BLaER1 treated with 17β-estradiol and CSF1 and Interleukin-3, amounts not matched to agents 10 nM and 100 nM (cell line): ENCODE data around the gene LCN12.

Experiments
- H3K27ac ChIP-seq, 11 experiments: shearing (Covaris generic); formaldehyde crosslinking; 2 replicates each; pipeline ENCODE4 v1.8.1; 2022
- H3K27me3 ChIP-seq, 11 experiments: shearing (Covaris generic); formaldehyde crosslinking; 2 replicates each; pipeline ENCODE4 v1.8.1; 2022
- H3K36me3 ChIP-seq, 11 experiments: shearing (Covaris generic); formaldehyde crosslinking; 2 replicates each; pipeline ENCODE4 v1.8.1; 2022
- H3K4me1 ChIP-seq, 10 experiments: shearing (Covaris generic); formaldehyde crosslinking; 2 replicates each; pipeline ENCODE4 v1.8.1; 2022
- H3K4me2 ChIP-seq, 11 experiments: shearing (Covaris generic); formaldehyde crosslinking; 2 replicates each; pipeline ENCODE4 v1.8.1; 2022
- H3K4me3 ChIP-seq, 10 experiments: shearing (Covaris generic); formaldehyde crosslinking; 2 replicates each; pipeline ENCODE4 v1.8.1; 2022
- H3K9ac ChIP-seq, 11 experiments: shearing (Covaris generic); formaldehyde crosslinking; 2 replicates each; pipeline ENCODE4 v1.8.1; 2022
- H3K9me3 ChIP-seq, 11 experiments: shearing (Covaris generic); formaldehyde crosslinking; replicated peaks in 1 of 11; 2 replicates each; pipeline ENCODE4 v1.8.1; 2022
- H4K20me1 ChIP-seq, 11 experiments: shearing (Covaris generic); formaldehyde crosslinking; 2 replicates each; pipeline ENCODE4 v1.8.1; 2022
- Cebpa-rat ChIP-seq, 11 experiments: shearing (Covaris generic); IDR thresholded peaks; 2 replicates each; pipeline ENCODE4 v1.8.1; 2022

The LCN12 gene

GRCh38 chr9:136915632-136916329, 36.3 kb upstream of the LCN12 start:
- H3K4me3 ChIP-seq: no peak overlapping the region
- H3K36me3 ChIP-seq: peaks cover 83 to 100% (median 97%) of the 10 kb centered on the region in 11 experiments
- H3K27me3 ChIP-seq: no peaks in the 10 kb centered on the region
- H4K20me1 ChIP-seq: peaks cover 0 to 63% (median 38%) of the 10 kb centered on the region in 11 experiments; a peak in 17 of 22 replicates
- no peak overlapping the region for H3K27ac ChIP-seq
- H3K9ac ChIP-seq: no peak overlapping the region; a peak in 1 of 22 replicates
- H3K9me3 ChIP-seq: no peaks in the 10 kb centered on the region
- TF ChIP-seq Cebpa-rat (IDR thresholded peaks at IDR 0.05): no peak
- H3K4me2 ChIP-seq: no peak overlapping the region
- H3K4me1 ChIP-seq: no peaks in the 10 kb centered on the region

GRCh38 chr9:136916330-136917184, 35.5 kb upstream of the LCN12 start:
- H3K9ac ChIP-seq: no peak overlapping the region; a peak in 1 of 22 replicates
- no peak for TF ChIP-seq Cebpa-rat (IDR thresholded peaks at IDR 0.05)
- no peaks in the 10 kb centered on the region for H3K9me3 ChIP-seq
- H3K4me3 ChIP-seq: no peak overlapping the region
- peaks cover 0 to 56% (median 35%) of the 10 kb centered on the region in 11 experiments; a peak in 17 of 22 replicates for H4K20me1 ChIP-seq
- H3K4me2 ChIP-seq: no peak overlapping the region
- H3K4me1 ChIP-seq: no peaks in the 10 kb centered on the region
- H3K36me3 ChIP-seq: peaks cover 80 to 99% (median 95%) of the 10 kb centered on the region in 11 experiments
- no peaks in the 10 kb centered on the region for H3K27me3 ChIP-seq
- no peak overlapping the region for H3K27ac ChIP-seq

GRCh38 chr9:136917902-136918301, 34.2 kb upstream of the LCN12 start:
- peaks cover 79 to 99% (median 93%) of the 10 kb centered on the region in 11 experiments for H3K36me3 ChIP-seq
- no peak overlapping the region for H3K9ac ChIP-seq
- no peaks in the 10 kb centered on the region for H3K4me1 ChIP-seq
- no peak overlapping the region for H3K4me3 ChIP-seq
- H3K27ac ChIP-seq: no peak overlapping the region
- H4K20me1 ChIP-seq: peaks cover 0 to 63% (median 36%) of the 10 kb centered on the region in 11 experiments; a peak in 17 of 22 replicates
- TF ChIP-seq Cebpa-rat (IDR thresholded peaks at IDR 0.05): no peak
- H3K9me3 ChIP-seq: no peaks in the 10 kb centered on the region
- no peak overlapping the region for H3K4me2 ChIP-seq
- H3K27me3 ChIP-seq: no peaks in the 10 kb centered on the region

GRCh38 chr9:136920069-136920468, 32.0 kb upstream of the LCN12 start:
- H3K4me3 ChIP-seq: no peak overlapping the region
- TF ChIP-seq Cebpa-rat (IDR thresholded peaks at IDR 0.05): no peak
- H3K27me3 ChIP-seq: no peaks in the 10 kb centered on the region
- H3K4me1 ChIP-seq: no peaks in the 10 kb centered on the region
- no peak overlapping the region for H3K27ac ChIP-seq
- H3K9ac ChIP-seq: no peak overlapping the region
- no peak overlapping the region for H3K4me2 ChIP-seq
- H3K36me3 ChIP-seq: peaks cover 77 to 99% (median 92%) of the 10 kb centered on the region in 11 experiments
- H3K9me3 ChIP-seq: no peaks in the 10 kb centered on the region
- peaks cover 0 to 51% (median 34%) of the 10 kb centered on the region in 11 experiments; a peak in 16 of 22 replicates for H4K20me1 ChIP-seq

- Histone ChIP-seq H3K36me3 (peaks cover 76 to 99% (median 92%) of the 10 kb centered on the region in 11 experiments), H3K4me3 (no peak overlapping the region), H4K20me1 (peaks cover 0 to 51% (median 29%) of the 10 kb centered on the region in 11 experiments; a peak in 16 of 22 replicates), H3K9me3 (no peaks in the 10 kb centered on the region), H3K27me3 (no peaks in the 10 kb centered on the region), H3K4me1 (no peaks in the 10 kb centered on the region), H3K9ac (no peak overlapping the region), H3K4me2 (no peak overlapping the region), H3K27ac (no peak overlapping the region)
- no peak for TF ChIP-seq Cebpa-rat (IDR thresholded peaks at IDR 0.05)
These were observed 31.3 kb upstream of the LCN12 start for GRCh38 chr9:136920734-136921231.

GRCh38 chr9:136921307-136921706, 30.8 kb upstream of the LCN12 start:
- TF ChIP-seq Cebpa-rat (IDR thresholded peaks at IDR 0.05): no peak
- peaks cover 76 to 99% (median 92%) of the 10 kb centered on the region in 11 experiments for H3K36me3 ChIP-seq
- H3K27ac ChIP-seq: no peak overlapping the region

GRCh38 chr9:136921718-136922117, 30.4 kb upstream of the LCN12 start:
- Histone ChIP-seq H3K4me2 (no peak overlapping the region), H3K36me3 (peaks cover 76 to 99% (median 92%) of the 10 kb centered on the region in 11 experiments)

More at GRCh38 chr9:136921307-136921706, 30.8 kb upstream of the LCN12 start:
- H3K4me3 ChIP-seq: no peak overlapping the region
- H3K4me1 ChIP-seq: no peaks in the 10 kb centered on the region
- no peaks in the 10 kb centered on the region for H3K27me3 ChIP-seq
- H3K4me2 ChIP-seq: no peak overlapping the region
- no peak overlapping the region for H3K9ac ChIP-seq
- no peaks in the 10 kb centered on the region for H3K9me3 ChIP-seq
- peaks cover 0 to 51% (median 26%) of the 10 kb centered on the region in 11 experiments; a peak in 14 of 22 replicates for H4K20me1 ChIP-seq

GRCh38 chr9:136922540-136922939, 29.5 kb upstream of the LCN12 start:
- TF ChIP-seq Cebpa-rat (IDR thresholded peaks at IDR 0.05): no peak
- Histone ChIP-seq H3K4me2 (no peak overlapping the region), H3K36me3 (peaks cover 73 to 99% (median 92%) of the 10 kb centered on the region in 11 experiments), H3K4me1 (peaks cover 0 to 2% (median 0%) of the 10 kb centered on the region in 10 experiments; a peak in 2 of 20 replicates), H4K20me1 (peaks cover 0 to 51% (median 20%) of the 10 kb centered on the region in 11 experiments; a peak in 13 of 22 replicates), H3K27me3 (no peaks in the 10 kb centered on the region), H3K9me3 (no peaks in the 10 kb centered on the region), H3K27ac (no peak overlapping the region), H3K4me3 (no peak overlapping the region), H3K9ac (0 out of 22 replicates have a peak overlapping the region, but pooled peaks of 1 of the 11 experiments have one; percentile 5)

More at GRCh38 chr9:136921718-136922117, 30.4 kb upstream of the LCN12 start:
- Histone ChIP-seq H3K9ac (peak overlapping the region in 3 of 11 experiments; percentile 0 to 18 (median 5); a peak in 1 of 22 replicates), H3K27me3 (no peaks in the 10 kb centered on the region), H4K20me1 (peaks cover 0 to 51% (median 22%) of the 10 kb centered on the region in 11 experiments; a peak in 14 of 22 replicates), H3K27ac (no peak overlapping the region), H3K9me3 (no peaks in the 10 kb centered on the region), H3K4me3 (no peak overlapping the region), H3K4me1 (no peaks in the 10 kb centered on the region)
- TF ChIP-seq Cebpa-rat (IDR thresholded peaks at IDR 0.05): no peak

- no peak overlapping the region for H3K4me2 ChIP-seq
- H3K4me1 ChIP-seq: peaks cover 0 to 15% (median 8%) of the 10 kb centered on the region in 10 experiments; a peak in 10 of 20 replicates
- H3K9ac ChIP-seq: no peak overlapping the region
- no peaks in the 10 kb centered on the region for H3K9me3 ChIP-seq
- no peak for TF ChIP-seq Cebpa-rat (IDR thresholded peaks at IDR 0.05)
- H4K20me1 ChIP-seq: peaks cover 0 to 61% (median 29%) of the 10 kb centered on the region in 11 experiments; a peak in 14 of 22 replicates
- H3K36me3 ChIP-seq: peaks cover 63 to 99% (median 90%) of the 10 kb centered on the region in 11 experiments
- no peaks in the 10 kb centered on the region for H3K27me3 ChIP-seq
- H3K27ac ChIP-seq: no peak overlapping the region
- H3K4me3 ChIP-seq: no peak overlapping the region
These were observed 28.2 kb upstream of the LCN12 start for GRCh38 chr9:136923881-136924280.
